Colonic mucosa (tissue), 4 donors: ENCODE measurements around the gene SSC4D. TPM values are rescaled to one million over a fixed set of nuclear protein-coding genes. Genes with fewer than 3 reads are reported as not detected.

Source experiments
- DNase-seq: peaks from one replicate; pipeline ENCODE4 v3.0.0-alpha.2; 2020
- H3K27ac ChIP-seq: fragments of 200-600 bp; one replicate; pipeline ENCODE4 v1.8.0; 2021
- H3K27me3 ChIP-seq: fragments of 200-600 bp; one replicate; pipeline ENCODE4 v1.8.0; 2021
- H3K36me3 ChIP-seq: fragments of 200-600 bp; one replicate; pipeline ENCODE4 v1.8.0; 2021
- H3K4me1 ChIP-seq: fragments of 200-600 bp; one replicate; pipeline ENCODE4 v1.8.0; 2021; ENCODE audit warnings: mild to moderate bottlenecking
- H3K4me3 ChIP-seq: fragments of 200-600 bp; one replicate; pipeline ENCODE4 v1.8.0; 2021
- H3K9ac ChIP-seq, 2 donors: one replicate each; pipeline ENCODE4 v1.7.0; 2013; ENCODE audit warnings: control low read depth in 2 of 2, low read depth in 2 of 2, low read length in 2 of 2
- H3K9me3 ChIP-seq: fragments of 200-600 bp; one replicate; pipeline ENCODE4 v1.8.0; 2021
- intact Hi-C: fragments of 100-400 bp; cut with DNase I; formaldehyde crosslinking; loops from one replicate; pipeline ENCODE4 v1.14.1; 2022
- total RNA-seq, 2 donors: library from RNA; stranded (reverse); fragmentation: NEBNext Ultra II Directional in 1 of 2; extraction: Animal tissue kit (Norgen Biotek cat#: 25700) in 1 of 2; gene quantifications; one replicate each; pipeline ENCODE4 v1.2.1, GENCODE V29; 2021
- TF ChIP-seq, protein P1 (sequence below): fragments of 200-600 bp; IDR thresholded peaks from one replicate; pipeline ENCODE4 v1.8.0; 2022; ENCODE audit warnings: antibody characterized with exemption, mild to moderate bottlenecking
- donor health status: healthy.
- donor health status: DM: no; HTN: no; CAD: no.
- donor health status: DM: no; HTN: no; CAD: no.

SSC4D gene
- total RNA-seq, 2 donors from 2014 or later: 0.42 to 0.45 TPM

DNA sequence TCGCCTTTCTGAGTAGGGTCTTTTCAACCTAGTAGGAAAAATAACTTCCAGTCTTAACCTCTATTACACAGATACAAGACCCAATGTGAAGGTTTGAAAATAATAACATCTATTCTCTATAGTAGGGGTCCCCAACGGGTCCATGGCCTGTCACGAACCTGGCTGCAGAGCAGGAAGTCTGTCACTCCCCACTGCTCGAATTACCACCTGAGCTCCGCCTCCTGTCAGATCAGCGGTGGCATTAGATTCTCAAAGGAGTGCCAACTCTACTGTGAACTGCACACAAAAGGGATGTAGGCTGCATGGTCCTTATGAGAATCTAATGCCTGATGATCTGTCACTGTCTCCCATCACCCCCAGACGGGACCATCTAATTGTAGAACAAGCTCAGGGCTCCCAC, 58.1 kb downstream of the SSC4D start:
- Histone ChIP-seq H3K27ac (no peak overlapping the region), H3K27me3 (no peaks in the 10 kb centered on the region), H3K9me3 (no peaks in the 10 kb centered on the region), H3K36me3 (peaks cover 4% of the 10 kb centered on the region), H3K4me1 (peaks cover 7% of the 10 kb centered on the region), H3K9ac (no peak overlapping the region), H3K4me3 (no peak overlapping the region)
- TF ChIP-seq, protein P1, sequence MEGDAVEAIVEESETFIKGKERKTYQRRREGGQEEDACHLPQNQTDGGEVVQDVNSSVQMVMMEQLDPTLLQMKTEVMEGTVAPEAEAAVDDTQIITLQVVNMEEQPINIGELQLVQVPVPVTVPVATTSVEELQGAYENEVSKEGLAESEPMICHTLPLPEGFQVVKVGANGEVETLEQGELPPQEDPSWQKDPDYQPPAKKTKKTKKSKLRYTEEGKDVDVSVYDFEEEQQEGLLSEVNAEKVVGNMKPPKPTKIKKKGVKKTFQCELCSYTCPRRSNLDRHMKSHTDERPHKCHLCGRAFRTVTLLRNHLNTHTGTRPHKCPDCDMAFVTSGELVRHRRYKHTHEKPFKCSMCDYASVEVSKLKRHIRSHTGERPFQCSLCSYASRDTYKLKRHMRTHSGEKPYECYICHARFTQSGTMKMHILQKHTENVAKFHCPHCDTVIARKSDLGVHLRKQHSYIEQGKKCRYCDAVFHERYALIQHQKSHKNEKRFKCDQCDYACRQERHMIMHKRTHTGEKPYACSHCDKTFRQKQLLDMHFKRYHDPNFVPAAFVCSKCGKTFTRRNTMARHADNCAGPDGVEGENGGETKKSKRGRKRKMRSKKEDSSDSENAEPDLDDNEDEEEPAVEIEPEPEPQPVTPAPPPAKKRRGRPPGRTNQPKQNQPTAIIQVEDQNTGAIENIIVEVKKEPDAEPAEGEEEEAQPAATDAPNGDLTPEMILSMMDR: no peak
- DNase-seq: no peak
- intact Hi-C loops: no loop called here

DNA sequence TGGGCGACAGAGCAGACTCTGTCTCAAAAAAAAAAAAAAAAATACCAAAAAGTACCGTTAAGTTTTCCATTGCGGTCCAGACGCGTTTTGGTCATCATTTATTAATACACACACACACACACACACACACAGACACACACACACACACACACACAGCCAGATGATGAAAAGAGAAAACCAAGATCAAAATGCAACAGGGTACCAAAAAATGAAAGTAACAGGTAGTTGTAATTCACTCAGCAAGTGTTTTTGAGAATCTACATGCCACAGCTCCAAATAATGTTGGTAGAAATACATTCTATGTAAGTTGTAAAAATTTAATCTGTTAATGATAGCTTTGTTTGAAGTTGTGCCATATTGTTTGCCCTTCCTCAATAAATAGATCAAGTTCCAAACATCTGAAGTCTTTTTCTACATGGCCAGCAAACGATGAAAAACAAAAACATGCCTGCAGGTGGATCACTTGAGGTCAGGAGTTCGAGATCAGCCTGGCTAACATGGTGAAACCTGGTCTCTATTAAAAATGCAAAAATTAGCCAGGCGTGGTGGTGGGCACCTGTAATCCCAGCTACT, 60.1 kb downstream of the SSC4D start:
- TF ChIP-seq, protein P1: no peak
- no peak for DNase-seq
- Histone ChIP-seq H3K4me3 (no peak overlapping the region), H3K27me3 (no peaks in the 10 kb centered on the region), H3K9ac (no peak overlapping the region), H3K4me1 (peaks cover 3% of the 10 kb centered on the region), H3K27ac (no peak overlapping the region), H3K36me3 (peaks cover 4% of the 10 kb centered on the region), H3K9me3 (no peaks in the 10 kb centered on the region)
- intact Hi-C loops: no loop called here

DNA sequence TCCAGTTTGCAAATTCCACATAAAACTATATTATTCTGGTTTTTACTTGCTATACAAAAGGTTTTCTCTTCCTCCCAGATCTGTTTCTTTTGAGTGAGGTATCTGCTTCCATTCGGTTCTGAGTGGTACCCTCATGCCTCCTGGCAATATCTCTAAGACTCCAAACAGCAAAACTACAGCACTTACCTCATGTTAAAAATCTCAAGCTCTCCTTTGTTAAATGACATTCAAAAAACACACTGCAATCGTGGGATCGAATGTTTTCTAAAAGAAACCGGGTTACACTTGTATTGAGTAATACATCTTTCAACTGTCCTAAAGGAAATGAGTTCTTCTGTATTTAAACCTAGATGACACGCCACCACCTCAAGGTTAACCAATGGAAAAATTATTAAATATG, 61.8 kb downstream of the SSC4D start:
- peaks cover 3% of the 10 kb centered on the region for H3K4me1 ChIP-seq

DNA sequence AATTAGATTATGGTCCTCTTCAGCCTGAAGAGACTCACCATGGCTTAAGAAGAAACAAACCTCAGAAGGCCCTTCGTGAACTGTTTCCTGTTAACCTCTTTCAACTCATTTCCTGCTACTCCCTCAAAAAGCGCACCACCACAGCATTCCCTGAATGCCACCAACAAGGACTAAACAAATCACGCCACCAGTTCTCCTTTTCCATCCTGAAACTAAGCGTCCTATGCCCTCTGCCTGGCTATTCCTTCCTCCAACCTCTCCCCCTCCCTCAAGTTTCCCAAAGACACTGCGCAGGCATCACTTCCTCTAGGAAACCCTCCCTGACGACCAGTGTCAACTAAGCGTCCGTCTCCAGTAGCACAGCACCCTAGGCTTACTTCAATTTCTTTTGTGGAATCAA, 62.7 kb downstream of the SSC4D start:
- peaks cover 4% of the 10 kb centered on the region for H3K36me3 ChIP-seq
- intact Hi-C loops: no loop called here

More for the DNA sequence above, 61.8 kb downstream of the SSC4D start:
- Histone ChIP-seq H3K36me3 (peaks cover 4% of the 10 kb centered on the region), H3K4me3 (no peak overlapping the region), H3K9me3 (no peaks in the 10 kb centered on the region), H3K27ac (no peak overlapping the region), H3K27me3 (no peaks in the 10 kb centered on the region), H3K9ac (no peak overlapping the region)
- intact Hi-C loops: no loop called here
- TF ChIP-seq, protein P1: no peak
- no peak for DNase-seq

DNA sequence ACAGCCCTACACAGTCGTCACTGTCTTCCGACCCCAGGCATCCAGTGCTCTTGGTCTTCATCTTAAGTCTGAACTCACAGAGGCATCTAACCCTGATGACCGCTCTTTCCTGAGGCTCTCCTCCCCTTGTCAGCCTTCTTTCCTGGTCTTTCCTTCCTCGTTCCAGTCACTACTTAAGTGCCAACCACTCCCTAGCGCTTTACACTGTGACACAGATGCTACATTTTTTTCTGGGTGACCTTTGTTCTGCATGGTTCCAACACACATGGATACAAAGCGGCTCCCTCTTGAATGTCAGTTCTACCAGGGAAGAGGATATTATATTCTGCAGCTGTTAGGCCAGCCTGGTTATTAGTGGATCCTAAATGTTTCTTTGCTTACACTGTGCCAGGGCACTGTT, 63.4 kb downstream of the SSC4D start:
- H3K9me3 ChIP-seq: no peaks in the 10 kb centered on the region
- H3K27ac ChIP-seq: peak overlapping the region; percentile 73
- TF ChIP-seq, protein P1: no peak
- no peak overlapping the region for H3K4me3 ChIP-seq
- peak overlapping the region in 1 of 2 donors; percentile 13 for H3K9ac ChIP-seq
- peaks cover 3% of the 10 kb centered on the region for H3K4me1 ChIP-seq
- peak; percentile 79 for DNase-seq
- no peaks in the 10 kb centered on the region for H3K27me3 ChIP-seq
- intact Hi-C loops: no loop called here
- H3K36me3 ChIP-seq: peaks cover 4% of the 10 kb centered on the region

More for the DNA sequence above, 62.7 kb downstream of the SSC4D start:
- peaks cover 3% of the 10 kb centered on the region for H3K4me1 ChIP-seq
- no peak overlapping the region for H3K4me3 ChIP-seq
- no peaks in the 10 kb centered on the region for H3K9me3 ChIP-seq
- H3K27ac ChIP-seq: peak overlapping the region; percentile 73
- TF ChIP-seq, protein P1: no peak
- DNase-seq: no peak
- H3K27me3 ChIP-seq: no peaks in the 10 kb centered on the region
- H3K9ac ChIP-seq: peak overlapping the region in 1 of 2 donors; percentile 30
